ENCODE data around the gene PRMT9.

PRMT9 gene

DNA sequence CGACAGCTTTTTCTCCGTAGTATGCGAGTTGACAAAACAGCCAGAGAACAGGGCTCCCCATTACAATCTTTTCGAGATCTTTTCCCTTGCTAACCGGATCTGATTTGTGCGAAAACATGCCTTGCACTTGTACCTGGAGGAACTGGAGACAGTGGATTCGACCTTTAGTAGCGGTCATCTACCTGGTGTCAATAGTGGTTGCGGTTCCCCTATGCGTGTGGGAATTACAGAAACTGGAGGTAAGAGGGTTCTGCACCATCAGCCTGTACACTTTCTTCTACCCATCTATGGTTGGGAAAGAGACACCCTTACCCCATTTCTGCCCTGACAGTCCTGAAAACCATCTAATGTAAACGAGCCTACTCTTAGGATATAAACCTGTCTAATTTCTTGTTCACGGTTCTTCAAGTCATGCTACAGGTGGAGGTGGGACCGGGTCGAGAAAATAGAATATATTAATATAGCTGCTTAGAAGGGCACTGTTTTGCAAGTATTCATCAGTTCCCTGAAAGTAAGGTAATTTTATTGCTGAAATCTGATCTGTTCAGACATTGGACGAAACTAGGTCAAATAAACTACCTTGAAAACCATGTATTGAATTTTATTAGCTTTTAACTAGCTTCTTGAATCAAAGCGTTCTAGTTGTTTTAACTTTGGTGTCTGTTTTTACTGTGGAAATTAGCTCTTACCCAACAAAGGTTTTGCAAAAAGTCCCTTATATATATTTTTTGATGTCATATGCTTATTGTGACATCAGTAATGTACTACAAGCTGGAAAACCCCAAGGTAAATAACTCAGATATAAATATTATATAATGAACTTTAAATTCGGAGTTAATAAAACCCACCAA is 65.9 kb downstream of the PRMT9 start:
- no peak for DNase-seq

DNA sequence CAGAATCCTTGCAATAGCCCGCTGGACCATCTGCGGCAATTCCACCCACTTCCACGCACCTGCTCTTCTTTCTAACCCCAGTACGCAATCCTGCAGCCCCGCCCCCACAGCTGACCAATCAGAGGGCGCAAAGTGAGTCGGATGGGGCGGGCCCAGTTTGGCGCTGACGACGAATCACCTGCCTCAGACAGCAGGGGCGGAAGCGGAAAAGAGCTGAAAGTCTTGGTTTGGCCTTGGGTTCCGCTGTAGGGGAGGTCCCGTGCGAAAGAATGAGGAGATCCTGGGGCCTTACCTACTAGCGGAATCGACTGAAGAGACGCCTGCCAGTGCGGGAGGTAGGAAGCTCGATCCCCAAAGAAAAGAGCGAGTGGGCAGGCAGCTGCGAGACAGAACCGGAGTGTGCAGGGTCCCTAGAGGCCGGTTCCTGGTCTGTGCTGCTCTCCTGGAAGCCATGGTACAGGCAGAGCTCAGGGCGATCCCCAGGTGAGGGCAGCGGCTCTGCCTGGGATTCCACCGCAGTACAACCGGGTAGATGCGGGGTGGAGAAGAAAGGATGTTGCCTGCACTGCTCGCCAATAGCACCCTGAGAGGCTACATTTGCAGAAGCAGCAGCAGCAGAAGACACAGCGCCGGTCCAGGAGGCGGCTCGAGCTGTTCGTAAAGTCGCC is 66.7 kb downstream of the PRMT9 start, which contains the start of gene TMEM184C:
Gene TMEM184C (plus strand): TSS at position 225 of the 668 bp plus-strand sequence. CDS start 560 bp downstream, outside the sequence.
- DNase-seq: peak; percentile 90

DNA sequence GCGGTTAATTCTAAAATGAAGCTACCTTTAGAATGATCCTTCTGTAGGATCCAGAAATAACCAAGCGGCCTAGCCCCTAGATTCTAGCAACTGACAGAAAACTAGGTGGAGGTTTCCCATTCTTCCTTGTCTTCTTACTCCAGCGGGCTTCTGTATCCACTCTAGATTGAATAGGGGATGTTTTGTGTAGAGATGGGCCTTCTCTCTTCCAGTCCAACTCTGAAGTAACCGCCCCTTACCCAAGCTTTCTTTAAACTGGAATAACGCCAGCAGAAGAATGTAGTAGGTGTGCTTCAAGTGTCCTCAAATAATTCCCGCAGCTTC is 67.2 kb downstream of the PRMT9 start:
- DNase-seq: no peak

DNA sequence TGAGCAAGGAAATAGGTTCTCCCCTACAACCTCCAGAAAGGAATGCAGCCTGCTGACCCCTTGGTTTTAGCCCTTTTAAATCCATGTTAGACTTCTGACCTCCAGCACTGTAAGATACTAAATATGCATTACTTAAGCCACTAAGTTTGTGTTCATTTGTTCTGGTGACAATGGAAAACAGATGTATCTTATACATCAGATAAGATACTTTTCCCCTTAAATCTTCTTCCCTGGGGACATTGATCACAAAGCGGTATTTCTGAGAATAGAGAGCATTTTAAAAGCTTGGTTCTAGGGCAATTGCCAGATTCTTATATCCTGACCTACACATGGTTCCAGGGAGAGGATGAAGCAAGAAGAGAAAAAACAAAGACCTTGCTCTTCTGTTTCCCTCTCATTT is 73.3 kb downstream of the PRMT9 start:
- DNase-seq: no peak

DNA sequence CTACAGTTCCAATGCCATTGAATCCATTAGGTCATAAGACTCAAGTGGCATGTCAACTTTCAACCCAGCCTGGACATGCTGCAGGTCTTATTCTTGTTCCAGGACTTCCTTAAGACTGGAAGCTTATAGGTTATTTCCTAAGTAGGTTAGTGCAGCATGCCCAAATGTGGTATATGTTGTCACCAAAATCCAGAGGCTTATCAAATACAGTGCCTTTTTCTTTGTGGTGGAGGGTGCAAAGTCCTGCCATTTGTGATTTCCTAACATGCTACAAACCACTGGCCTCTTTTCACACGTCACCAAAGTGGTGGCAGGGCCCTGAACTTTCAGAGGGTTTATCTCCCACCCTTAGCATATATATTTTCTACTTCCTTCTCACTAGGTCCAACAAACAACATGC is 76.5 kb downstream of the PRMT9 start:
- DNase-seq: no peak

DNA sequence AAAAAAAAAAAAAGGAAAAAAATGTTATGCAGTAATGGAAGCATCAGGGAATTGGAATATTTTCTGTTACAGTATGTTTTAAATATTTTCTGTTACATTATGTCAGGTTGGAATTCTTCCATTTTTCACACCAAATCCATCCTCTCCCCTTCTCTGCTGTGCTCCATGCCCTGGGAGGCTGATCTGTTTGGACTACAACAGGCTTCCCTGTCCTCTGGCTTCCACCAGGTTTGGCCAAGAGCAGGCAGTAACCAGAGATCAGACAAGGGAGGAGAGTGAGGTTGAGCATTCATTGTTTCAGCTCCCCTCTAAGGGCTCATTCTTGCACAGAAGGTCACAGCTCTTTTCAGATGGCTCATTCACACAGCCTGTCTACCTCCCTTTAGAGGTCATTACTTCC is 78.5 kb downstream of the PRMT9 start:
- DNase-seq: no peak

DNA sequence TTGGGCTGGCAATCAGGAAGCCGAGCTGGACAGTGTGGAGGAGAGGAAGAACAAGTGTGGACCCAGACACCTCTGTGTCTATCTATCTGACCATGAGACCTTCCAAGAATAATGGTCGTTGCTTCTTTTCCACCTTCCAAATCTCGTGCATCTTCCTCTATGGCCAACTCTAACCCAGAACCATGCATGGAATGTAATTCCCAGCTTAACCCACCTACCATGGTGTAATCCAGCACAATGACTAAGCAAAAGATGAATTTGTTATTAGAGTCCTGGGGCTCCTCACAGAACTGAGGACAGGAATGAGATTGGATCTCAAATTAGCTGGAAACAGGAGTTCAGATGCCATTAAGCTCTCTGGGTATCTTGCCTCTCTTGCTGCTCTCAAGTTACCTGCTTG is 84.2 kb downstream of the PRMT9 start:
- DNase-seq: no peak

DNA sequence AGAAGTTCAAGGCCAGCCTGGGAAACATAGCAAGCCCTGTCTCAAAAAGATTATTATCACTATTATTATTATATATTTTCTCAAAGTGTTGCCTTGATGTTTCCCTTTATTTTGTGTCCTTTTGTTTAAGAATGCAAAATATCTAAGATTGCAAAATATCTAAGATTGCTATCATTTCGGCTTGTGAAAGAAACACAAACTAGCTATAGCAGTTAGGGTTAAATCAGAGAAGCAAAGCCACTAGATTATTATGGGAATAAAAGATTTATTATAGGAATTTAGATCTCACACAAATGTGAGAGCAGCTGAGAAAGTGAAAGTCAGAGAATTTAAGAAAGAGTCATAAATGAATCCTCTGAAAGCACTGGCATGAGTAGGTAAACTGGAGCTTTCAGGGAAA is 84.8 kb downstream of the PRMT9 start:
- no peak for DNase-seq

DNA sequence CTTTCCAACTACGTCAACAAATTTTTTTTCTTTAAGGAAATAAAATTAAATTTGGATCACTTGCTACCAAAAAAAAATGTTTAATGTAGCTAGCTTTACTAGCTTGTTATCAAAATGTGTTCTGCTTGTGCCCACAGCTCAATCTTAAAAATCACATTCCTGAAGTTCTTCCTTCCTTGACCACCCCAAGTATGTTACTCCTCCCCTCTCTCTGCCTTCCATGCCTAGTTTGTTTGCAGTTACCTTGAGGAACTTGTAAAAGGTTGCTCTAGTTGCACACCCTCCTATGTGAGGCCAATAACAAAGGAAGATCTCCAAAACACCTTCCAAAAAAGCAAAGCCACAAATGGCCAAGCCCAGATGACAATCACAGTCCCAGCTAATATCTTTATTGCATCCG is 86.4 kb downstream of the PRMT9 start:
- no peak for DNase-seq

DNA sequence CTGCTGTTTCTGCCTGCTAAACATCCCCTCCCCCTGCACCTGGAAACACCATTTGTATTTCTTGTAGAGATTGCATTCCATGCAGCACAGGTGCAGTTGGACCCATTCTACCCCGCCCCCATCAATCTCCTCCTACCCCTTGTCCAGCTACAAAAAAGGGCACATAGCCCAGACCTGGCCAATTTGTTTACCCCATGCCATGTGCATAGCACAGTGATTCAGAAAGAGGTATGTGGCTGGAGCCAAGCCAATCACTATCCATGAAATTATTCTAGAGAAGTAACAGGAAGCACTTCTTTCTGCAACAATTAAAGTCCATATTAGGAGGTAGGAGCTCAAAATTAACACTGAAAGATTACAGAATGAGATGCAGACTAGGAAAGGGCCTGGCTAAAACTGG is 87.0 kb downstream of the PRMT9 start:
- no peak for DNase-seq

DNA sequence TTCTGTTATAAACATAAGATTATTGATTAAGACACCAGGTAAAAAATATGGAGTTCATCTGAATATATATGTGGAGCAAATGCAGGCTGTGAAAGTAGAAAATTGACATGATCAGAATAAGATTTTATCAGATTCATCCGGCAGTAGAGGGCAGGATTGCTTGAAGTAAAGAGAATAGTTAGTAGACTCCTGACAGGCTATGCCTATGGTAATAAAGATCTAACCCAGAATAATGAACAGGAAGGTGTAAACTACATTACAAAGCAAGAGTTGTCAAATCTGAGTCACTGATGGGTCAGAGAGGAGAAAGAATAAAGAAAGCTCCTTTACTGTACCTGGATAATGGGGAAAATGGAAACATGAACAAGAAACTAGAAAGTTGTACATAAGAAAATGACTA is 87.6 kb downstream of the PRMT9 start:
- DNase-seq: no peak

DNA sequence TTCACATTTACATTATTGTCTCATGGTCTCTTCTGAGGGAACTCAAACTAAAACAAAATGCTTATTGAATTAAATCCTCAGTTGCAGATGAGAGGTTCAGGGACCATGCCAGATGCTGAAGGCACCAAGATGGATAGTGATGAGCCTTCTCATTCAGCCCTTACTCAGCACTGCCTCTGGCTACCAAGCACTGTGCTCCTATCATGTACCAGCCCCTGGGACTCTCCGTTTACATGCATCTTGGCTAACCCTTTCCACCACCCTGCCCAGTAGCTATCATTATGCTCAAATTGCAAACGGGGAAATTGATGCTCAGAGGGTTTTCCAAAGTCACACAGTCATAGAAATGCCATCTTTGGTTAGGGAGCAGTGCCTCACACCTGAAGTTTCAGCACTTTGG is 89.4 kb downstream of the PRMT9 start:
- DNase-seq: no peak

DNA sequence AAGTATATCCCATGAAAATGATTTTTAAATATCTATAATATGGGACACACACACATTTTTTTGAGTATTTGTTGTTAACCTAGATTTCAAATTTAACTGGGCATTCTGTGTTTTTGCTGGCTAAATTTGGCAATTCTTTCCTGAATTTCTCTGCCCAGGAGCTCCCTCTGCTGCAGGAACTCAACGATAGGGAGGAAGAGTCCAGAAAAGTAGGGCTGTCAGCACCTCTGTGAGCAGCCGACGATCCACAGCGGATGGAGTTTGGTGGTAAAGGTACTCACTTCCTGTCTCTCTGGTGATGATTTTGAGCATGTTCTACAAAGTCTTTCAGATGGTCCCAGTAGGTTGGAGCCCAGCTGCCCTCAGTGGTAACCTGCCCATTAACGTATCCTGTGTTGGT is 89.9 kb downstream of the PRMT9 start:
- no peak for DNase-seq

DNA sequence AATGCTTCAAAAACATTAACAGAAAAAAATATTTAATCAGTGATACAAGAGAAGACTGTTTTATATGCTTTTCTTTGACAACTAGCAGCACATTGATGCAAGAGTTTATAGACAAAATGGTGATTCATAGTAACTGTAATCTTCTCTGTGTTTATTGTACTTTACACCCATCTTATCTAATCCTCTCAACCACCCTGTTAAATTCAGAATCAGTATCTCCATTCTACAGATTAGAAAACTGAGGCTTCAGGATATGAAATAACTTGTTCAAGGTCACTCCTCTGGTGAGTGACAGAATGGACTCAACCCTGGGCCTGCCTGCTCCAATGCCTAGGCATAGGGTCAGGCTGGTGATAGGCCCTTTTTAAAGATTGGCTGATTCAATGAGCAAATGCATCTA is 92.9 kb downstream of the PRMT9 start:
- no peak for DNase-seq

DNA sequence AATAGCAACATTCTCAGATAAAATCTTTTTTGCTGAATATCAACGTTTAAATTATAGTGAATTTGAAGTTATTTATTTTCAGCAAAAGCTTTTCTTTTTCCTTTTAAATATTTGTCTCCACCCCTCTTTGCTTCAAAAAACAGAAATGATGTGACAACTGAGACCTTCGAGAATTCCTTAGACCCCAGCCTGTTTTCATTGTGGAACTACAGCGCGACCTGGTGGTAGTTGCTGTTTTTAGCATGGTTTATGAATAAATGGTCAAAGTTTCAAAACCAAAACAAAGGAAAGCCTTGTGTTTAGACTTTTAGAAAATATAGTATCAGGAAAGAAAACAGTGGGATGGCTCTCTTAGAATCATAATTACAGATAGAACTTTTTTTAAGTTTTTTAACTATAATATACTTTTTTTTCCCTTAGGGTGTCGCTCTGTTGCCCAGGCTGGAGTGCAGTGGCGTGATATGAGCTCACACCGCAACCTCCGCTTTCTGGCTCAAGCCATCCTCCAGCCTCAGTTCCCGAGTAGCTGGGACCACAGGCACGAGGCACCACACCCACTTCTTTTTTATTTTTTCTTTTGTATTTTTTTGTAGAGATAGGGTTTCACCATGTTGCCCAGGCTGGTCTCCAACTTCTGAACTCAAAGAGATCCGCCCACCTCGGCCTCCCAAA is 93.6 kb downstream of the PRMT9 start:
- peak; percentile 11 for DNase-seq

DNA sequence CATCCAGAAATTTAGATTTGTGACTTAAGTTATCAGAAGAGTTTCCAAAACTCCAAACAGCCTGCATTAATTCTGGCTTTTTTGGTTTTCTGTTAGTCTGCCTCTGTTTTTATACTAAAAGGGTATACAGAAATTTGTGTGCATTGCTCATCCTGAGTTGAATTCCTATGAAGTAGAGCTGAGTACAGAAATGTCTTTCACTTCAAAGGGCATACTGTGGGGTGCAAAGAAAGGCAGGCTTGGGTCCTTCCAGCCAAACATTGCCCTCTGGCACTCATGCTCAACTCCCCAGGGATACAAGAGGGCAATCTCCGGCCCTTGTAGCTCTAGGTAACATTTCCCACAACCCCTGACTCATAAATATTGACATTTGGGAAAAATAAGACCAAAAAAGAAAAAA is 94.4 kb downstream of the PRMT9 start:
- no peak for DNase-seq

Data from NCI-H2171 (cell line).